Activated CD8-positive, alpha-beta memory T cell treated with anti-CD3 and anti-CD28 coated beads, Interleukin-2, amount 10 ng/mL, durations not matched to agents 7 days and 5 days (primary cell): ENCODE data around the gene TXK. TPM values are rescaled to one million over a fixed set of nuclear protein-coding genes. Genes with fewer than 3 reads are reported as not detected.

ENCODE experiments used
- ATAC-seq: fragments of 150-1000 bp; cut with Tn5 transposase; one replicate; pipeline ENCODE4 v1.10.0; 2021; ENCODE audit warnings: moderate library complexity
- CTCF ChIA-PET: fragments of 350-600 bp; sonication (Branson Sonifier 250); formaldehyde crosslinking; loops from one replicate; lab custom pipeline; 2021; ENCODE audit warnings: antibody characterized with exemption; lab: Charles Lee
- DNase-seq: peaks from one replicate; pipeline ENCODE4 v3.0.0-alpha.2; 2020
- H3K27ac Mint-ChIP-seq: one replicate; pipeline ENCODE4 v1.8.0; 2021; ENCODE audit warnings: mild to moderate bottlenecking, mixed read lengths
- H3K27me3 Mint-ChIP-seq: one replicate; pipeline ENCODE4 v1.8.0; 2021; ENCODE audit warnings: mixed read lengths
- H3K36me3 Mint-ChIP-seq: one replicate; pipeline ENCODE4 v1.8.0; 2021; ENCODE audit warnings: mild to moderate bottlenecking, mixed read lengths
- H3K4me1 Mint-ChIP-seq: one replicate; pipeline ENCODE4 v1.8.0; 2021; ENCODE audit warnings: mixed read lengths
- H3K4me3 Mint-ChIP-seq: one replicate; pipeline ENCODE4 v1.8.0; 2021; ENCODE audit warnings: mild to moderate bottlenecking, moderate library complexity, mixed read lengths
- H3K9me3 Mint-ChIP-seq: one replicate; pipeline ENCODE4 v1.8.0; 2022; ENCODE audit warnings: low read depth, mixed read lengths
- total RNA-seq, 2 experiments: library from RNA; stranded (reverse); gene quantifications; one replicate each; pipeline ENCODE4 v1.2.3, GENCODE V29; 2021

TXK gene
- total RNA-seq, 2 experiments from 2014 or later = 21.2 to 24.0 TPM

DNA sequence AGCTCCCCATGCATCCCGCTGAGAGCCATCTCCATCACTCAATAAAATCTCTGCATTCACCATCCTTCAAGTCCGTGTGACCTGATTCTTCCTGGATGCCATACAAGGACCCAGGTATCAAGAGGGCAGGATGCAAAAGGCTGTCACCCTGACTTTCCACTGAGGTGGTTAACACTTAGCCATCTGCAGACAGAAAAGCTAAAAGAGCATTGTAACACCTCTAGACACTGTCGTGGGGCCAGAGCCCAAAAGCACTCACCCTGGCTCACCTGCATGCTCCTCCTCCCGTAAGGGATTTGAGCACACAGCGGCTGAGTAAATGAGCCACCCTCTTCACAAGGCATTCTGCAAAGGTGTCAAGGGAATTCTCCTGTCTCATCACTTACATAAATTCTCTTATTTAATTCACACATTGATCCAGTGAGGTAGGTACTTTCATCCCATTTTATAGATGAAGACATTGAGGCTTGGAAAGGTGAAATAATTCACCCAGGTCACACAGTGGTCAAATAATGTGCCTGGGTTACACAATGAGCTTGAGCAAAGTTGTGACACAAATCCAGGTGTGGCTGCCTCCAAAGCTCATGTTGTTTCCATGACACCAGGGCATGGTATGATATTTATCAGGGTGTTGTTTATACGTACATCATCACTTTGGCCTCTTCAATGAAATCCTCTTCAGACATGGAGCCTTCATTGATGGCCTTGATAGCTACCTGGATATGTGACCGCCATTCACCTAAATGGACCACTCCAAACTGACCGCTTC is 48.0 kb downstream of the TXK start:
- no peaks in the 10 kb centered on the region for H3K27me3 Mint-ChIP-seq
- no peak for DNase-seq
- no peak overlapping the region for H3K4me3 Mint-ChIP-seq
- H3K27ac Mint-ChIP-seq = no peak overlapping the region
- no peaks in the 10 kb centered on the region for H3K4me1 Mint-ChIP-seq
- ATAC-seq = no peak
- CTCF ChIA-PET = interaction anchor here (0.7 to 2.6 kb wide), 3 partner anchors 41 to 67 kb away, joined by 3 to 19 read pairs (median 3); no protein-coding TSS in a partner anchor
- H3K36me3 Mint-ChIP-seq = peaks cover 12% of the 10 kb centered on the region
- no peaks in the 10 kb centered on the region for H3K9me3 Mint-ChIP-seq

DNA sequence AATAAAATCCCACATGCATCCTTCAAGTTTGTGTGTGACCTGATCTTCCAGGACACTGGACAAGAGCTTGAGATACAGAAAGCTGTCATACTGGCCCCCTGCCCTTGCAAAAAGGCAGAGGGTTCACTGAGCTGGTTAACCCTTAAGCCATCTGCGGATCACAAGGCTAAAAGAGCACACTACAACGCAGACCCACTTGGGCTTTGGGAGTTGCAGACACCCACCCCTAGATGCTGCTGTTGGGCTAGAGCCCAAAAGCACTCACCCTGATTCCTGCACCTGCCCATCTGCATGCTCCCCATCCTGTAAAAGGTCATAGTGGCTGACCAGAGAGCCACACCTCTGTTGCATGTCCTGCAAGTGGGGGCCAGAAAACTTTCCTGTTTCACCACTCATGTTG is 51.1 kb downstream of the TXK start:
- DNase-seq (no peak), ATAC-seq (no peak)
- Mint-ChIP-seq H3K36me3 (peaks cover 18% of the 10 kb centered on the region), H3K9me3 (no peaks in the 10 kb centered on the region), H3K27ac (no peak overlapping the region), H3K4me3 (no peak overlapping the region), H3K27me3 (no peaks in the 10 kb centered on the region), H3K4me1 (peaks cover 6% of the 10 kb centered on the region)
- CTCF ChIA-PET = no interaction called here

DNA sequence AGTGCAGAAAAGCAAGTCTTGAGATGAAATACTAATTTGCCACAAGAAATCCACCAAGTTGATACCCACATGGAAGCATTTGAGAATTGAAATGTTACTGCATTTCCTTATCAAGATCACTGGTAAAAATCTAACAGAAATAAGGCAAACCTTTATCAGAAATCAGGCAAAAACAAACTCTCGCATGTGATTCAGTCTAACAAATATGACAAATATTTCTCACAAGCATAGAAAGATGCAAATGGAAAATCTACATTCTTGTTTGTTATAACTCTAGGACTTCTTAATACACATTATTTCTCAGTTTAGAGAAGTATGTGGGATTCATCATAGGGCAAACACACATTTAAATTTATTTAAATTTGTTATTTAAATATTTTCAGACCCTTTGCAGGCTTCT is 52.9 kb downstream of the TXK start:
- no peak overlapping the region for H3K4me3 Mint-ChIP-seq
- CTCF ChIA-PET = no interaction called here
- H3K36me3 Mint-ChIP-seq = peaks cover 17% of the 10 kb centered on the region
- H3K27ac Mint-ChIP-seq = no peak overlapping the region
- DNase-seq = no peak
- peaks cover 6% of the 10 kb centered on the region for H3K4me1 Mint-ChIP-seq
- H3K27me3 Mint-ChIP-seq = no peaks in the 10 kb centered on the region
- no peak for ATAC-seq
- no peaks in the 10 kb centered on the region for H3K9me3 Mint-ChIP-seq

DNA sequence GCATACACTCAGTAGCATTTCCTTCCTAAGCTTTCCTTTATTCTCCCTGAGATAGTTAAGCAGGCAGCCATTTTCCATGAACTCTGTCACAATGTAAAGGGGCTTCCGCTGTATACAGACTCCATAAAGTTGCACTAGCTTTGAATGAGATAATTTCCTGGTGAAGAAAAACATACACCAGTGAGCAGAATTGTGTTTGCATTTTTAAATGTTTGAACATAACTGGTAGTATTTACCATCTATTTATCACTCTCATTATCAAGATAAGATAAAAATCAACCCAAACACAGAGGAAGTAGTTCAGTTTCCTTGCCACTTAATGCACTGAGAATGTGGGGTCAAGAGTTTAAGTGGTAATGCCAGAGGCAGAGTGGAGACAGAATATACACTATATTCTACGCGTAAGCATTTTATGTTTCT is 54.1 kb downstream of the TXK start:
- no peaks in the 10 kb centered on the region for H3K9me3 Mint-ChIP-seq
- no peak for ATAC-seq
- CTCF ChIA-PET = no interaction called here
- H3K4me3 Mint-ChIP-seq = no peak overlapping the region
- no peak overlapping the region for H3K27ac Mint-ChIP-seq
- peaks cover 16% of the 10 kb centered on the region for H3K36me3 Mint-ChIP-seq
- H3K4me1 Mint-ChIP-seq = peaks cover 6% of the 10 kb centered on the region
- no peak for DNase-seq
- no peaks in the 10 kb centered on the region for H3K27me3 Mint-ChIP-seq

DNA sequence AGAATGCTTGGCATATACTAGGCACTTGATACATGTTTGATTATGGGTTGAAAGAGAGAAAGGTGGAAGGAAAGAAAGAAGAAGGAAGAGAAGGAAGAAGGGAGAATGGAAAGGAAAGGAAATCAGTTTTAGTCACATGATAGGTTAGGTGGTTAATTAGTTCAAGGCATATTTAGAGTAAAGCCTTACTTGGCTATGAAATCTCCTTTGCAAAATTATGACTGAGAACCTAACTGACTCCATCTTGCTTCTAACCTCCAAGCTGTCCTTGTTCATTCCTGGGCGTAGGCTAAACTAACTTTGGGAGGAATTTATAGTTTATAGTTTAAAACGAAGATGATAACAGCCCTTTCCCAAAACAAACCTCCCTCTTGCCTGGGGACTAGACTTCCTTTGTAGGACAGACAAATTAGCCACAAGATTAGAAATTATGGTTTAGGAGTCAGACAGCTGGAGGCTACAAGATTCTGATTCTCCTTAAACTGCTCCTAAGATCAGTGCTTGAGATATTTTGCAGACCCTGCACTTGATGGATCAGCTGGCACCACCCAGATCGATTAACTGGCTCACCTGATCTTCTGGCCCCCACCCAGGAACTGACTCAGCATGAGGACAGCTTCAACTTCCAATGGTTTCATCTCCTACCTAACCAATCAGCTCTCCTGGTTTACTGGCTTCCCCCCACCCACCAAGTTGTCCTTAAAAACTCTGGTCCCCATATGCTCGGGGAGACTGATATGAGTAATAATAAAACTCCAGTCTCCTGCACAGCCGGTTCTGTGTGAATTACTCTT is 55.0 kb downstream of the TXK start:
- CTCF ChIA-PET = no interaction called here
- Mint-ChIP-seq H3K4me3 (no peak overlapping the region), H3K9me3 (no peaks in the 10 kb centered on the region), H3K27me3 (no peaks in the 10 kb centered on the region), H3K27ac (no peak overlapping the region), H3K4me1 (peaks cover 6% of the 10 kb centered on the region), H3K36me3 (peaks cover 20% of the 10 kb centered on the region)
- ATAC-seq (no peak), DNase-seq (no peak)

DNA sequence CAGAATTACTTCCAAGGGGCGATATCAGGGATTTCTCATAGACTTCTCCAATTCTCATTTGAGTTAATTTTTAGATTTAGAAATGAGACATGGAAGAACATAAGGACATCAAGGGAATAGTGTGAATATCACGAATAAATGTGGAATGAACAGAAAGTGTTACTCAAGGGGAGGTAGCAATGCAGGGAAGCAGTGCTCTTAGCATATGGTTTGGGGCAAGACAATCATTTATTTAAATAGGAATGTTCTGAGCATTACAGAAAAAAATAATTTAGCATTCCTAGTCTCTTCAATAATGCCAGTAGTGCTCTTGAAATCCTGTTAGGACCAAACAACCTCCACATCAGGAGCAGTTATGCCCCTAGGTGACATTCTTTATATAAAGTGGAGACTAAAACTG is 55.6 kb downstream of the TXK start:
- Mint-ChIP-seq H3K27ac (no peak overlapping the region), H3K9me3 (no peaks in the 10 kb centered on the region), H3K27me3 (no peaks in the 10 kb centered on the region), H3K36me3 (peaks cover 20% of the 10 kb centered on the region), H3K4me1 (peaks cover 6% of the 10 kb centered on the region), H3K4me3 (no peak overlapping the region)
- no peak for DNase-seq
- CTCF ChIA-PET = no interaction called here
- no peak for ATAC-seq

DNA sequence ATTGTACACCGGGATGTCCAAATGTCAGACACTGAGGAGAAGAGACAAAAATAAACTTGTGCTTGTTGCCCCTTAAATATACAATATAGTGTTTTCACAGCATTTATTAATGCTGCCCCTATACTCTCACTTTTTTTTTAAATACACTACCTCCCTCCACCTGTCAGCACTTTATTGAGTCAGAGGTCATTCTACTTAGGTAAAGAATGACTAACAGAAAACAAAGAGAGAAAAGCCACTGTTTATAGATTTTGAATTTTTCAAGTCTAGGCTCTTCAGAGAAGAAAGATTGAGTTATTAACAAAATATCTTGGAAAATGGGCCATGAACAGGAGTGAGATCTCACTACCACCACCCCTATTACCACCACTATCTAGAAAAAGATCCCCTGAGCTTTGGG is 59.4 kb downstream of the TXK start:
- no peak for DNase-seq
- Mint-ChIP-seq H3K27me3 (no peaks in the 10 kb centered on the region), H3K4me1 (no peaks in the 10 kb centered on the region), H3K27ac (no peak overlapping the region), H3K9me3 (no peaks in the 10 kb centered on the region), H3K4me3 (no peak overlapping the region), H3K36me3 (peaks cover 23% of the 10 kb centered on the region)
- CTCF ChIA-PET = no interaction called here
- no peak for ATAC-seq

DNA sequence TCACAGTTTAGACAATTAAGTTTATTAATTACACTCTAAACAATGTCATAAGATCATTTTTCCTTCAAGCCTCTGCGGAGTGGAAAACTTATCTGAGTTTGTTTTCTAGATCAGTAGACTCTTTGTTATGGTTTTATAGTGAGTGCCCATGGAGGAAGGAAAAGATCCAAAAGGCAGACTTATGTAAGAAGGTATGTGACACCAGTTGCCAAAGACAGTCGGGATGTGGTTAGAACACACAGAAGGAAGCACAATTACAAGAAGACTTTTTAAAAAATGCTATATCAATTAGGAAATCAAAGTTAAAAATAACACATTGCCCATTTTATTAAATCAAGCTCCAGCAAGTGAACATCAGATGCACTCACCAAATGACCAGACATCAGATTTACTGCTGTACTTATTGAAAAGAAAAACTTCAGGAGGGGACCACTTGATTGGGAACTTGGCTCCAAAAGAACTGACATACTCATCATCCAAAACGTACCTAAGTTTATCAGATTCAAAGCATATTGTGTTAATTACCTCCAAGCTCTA is 60.4 kb downstream of the TXK start:
- CTCF ChIA-PET = no interaction called here
- H3K36me3 Mint-ChIP-seq = peaks cover 24% of the 10 kb centered on the region
- H3K4me3 Mint-ChIP-seq = no peak overlapping the region
- no peaks in the 10 kb centered on the region for H3K27me3 Mint-ChIP-seq
- H3K27ac Mint-ChIP-seq = no peak overlapping the region
- no peaks in the 10 kb centered on the region for H3K4me1 Mint-ChIP-seq
- DNase-seq = no peak
- ATAC-seq = no peak
- no peaks in the 10 kb centered on the region for H3K9me3 Mint-ChIP-seq

DNA sequence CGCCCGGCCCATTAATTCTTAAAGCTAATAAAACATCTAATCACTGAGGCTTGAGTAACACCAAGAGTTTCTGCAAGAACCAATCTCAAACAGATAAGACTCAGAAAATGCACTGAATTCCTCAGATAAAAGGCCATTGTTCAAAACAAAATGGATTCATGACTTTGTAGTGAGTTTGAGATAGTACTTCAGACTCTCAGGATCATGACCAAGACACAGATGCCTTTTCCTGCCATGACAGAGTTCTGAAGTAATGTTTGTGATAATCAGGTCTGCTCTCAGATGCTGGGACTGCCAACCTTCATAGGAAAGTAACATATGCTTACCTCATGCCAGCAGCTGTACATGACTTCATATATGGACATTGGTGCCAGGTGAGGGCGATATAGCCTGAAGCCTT is 62.9 kb downstream of the TXK start:
- ATAC-seq (no peak), DNase-seq (no peak)
- H3K9me3 Mint-ChIP-seq = no peaks in the 10 kb centered on the region
- H3K27ac Mint-ChIP-seq = no peak overlapping the region
- H3K27me3 Mint-ChIP-seq = no peaks in the 10 kb centered on the region
- CTCF ChIA-PET = no interaction called here
- no peaks in the 10 kb centered on the region for H3K4me1 Mint-ChIP-seq
- peaks cover 38% of the 10 kb centered on the region for H3K36me3 Mint-ChIP-seq
- no peak overlapping the region for H3K4me3 Mint-ChIP-seq

DNA sequence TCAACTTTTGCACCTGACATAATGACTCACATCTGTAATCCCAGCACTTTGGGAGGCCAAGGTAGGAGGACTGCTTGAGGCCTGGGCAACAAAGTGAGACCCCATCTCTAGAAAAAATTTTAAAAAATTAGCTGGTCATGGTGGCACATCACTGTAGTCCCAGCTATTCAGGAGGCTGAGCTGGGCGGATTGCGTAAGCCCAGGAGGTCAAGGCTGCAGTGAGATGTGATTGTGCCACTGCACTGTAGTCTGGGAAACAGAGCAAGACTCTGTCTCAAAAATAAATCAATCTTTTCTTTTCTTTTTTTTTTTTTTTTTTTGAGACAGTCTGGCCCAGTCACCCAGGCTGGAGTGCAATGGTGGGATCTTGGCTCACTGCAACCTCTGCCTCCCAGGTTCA is 65.0 kb downstream of the TXK start:
- Mint-ChIP-seq H3K9me3 (no peaks in the 10 kb centered on the region), H3K4me3 (no peak overlapping the region), H3K27me3 (no peaks in the 10 kb centered on the region), H3K4me1 (peaks cover 11% of the 10 kb centered on the region), H3K36me3 (peaks cover 39% of the 10 kb centered on the region), H3K27ac (no peak overlapping the region)
- CTCF ChIA-PET = no interaction called here
- DNase-seq (no peak), ATAC-seq (no peak)

DNA sequence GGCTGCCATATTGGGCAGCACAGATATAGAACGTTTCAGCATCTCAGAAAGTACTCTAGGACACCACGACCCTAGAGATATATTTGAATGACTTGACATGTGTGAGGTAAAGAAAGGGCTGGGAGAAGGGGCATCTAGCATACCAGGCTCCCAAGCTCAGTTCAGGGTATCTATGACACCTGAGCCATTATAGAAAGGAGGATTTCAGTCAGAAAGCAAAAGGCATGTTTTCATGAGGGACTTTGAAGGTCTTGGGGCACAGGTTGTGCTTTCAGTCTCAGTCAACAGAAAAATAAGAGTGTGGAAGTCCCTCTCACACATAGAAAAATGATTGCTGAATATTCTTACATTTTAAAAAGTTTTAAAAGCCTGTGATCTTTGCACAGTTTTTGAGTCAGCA is 65.9 kb downstream of the TXK start:
- ATAC-seq (no peak), DNase-seq (no peak)
- CTCF ChIA-PET = no interaction called here
- Mint-ChIP-seq H3K4me3 (no peak overlapping the region), H3K9me3 (no peaks in the 10 kb centered on the region), H3K36me3 (peaks cover 37% of the 10 kb centered on the region), H3K27me3 (no peaks in the 10 kb centered on the region), H3K4me1 (peaks cover 11% of the 10 kb centered on the region), H3K27ac (no peak overlapping the region)

DNA sequence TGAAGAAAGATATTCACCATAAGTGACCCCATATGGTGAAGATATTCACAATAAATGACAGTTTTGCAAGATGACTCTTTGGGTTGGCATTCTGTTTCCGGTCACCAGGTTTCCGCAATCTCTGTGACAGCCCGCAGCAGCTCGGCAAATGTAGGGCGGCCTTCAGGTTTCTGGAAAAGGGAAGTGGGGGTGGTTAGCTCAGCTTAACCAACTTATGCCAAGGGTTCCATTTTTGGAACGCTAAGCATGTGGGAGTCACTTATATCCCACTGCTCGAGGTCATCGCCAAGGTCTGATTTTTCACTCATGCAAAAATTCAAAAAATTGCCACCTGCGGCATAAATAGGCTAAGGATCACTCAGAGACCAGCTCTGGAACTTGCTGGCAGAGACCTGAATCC is 66.5 kb downstream of the TXK start:
- H3K27ac Mint-ChIP-seq = no peak overlapping the region
- H3K36me3 Mint-ChIP-seq = peaks cover 37% of the 10 kb centered on the region
- DNase-seq (no peak), ATAC-seq (no peak)
- no peaks in the 10 kb centered on the region for H3K27me3 Mint-ChIP-seq
- no peak overlapping the region for H3K4me3 Mint-ChIP-seq
- H3K9me3 Mint-ChIP-seq = no peaks in the 10 kb centered on the region
- CTCF ChIA-PET = no interaction called here
- H3K4me1 Mint-ChIP-seq = peaks cover 11% of the 10 kb centered on the region

DNA sequence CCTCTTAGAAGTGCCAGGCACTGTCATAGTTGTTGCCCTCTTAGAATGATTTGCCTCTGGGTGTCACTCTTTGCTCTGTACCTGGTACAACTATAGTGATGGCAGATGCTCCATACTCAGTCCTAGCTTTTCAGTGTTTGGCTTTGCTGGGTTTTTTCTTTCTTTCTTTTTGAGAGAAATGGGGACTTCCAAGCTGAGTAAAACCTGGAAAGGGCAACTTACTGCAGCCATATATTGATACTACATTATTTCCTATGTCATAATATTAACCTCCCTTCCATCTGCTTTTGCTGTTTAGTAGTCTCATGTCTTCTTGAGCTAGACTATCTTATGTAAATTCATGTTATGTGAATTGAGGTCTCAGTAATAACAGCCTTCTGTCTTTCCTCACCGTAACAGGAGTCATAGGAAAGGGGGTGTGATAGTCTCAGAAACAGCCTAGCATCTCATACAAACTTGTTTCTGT is 68.4 kb downstream of the TXK start:
- Mint-ChIP-seq H3K9me3 (no peaks in the 10 kb centered on the region), H3K27me3 (no peaks in the 10 kb centered on the region), H3K4me1 (peaks cover 11% of the 10 kb centered on the region), H3K27ac (no peak overlapping the region), H3K4me3 (no peak overlapping the region), H3K36me3 (peaks cover 32% of the 10 kb centered on the region)
- CTCF ChIA-PET = interaction anchor here (2.0 kb wide), 1 partner anchor 31 kb away, joined by 6 read pairs; no protein-coding TSS in a partner anchor
- no peak for DNase-seq
- ATAC-seq = no peak

DNA sequence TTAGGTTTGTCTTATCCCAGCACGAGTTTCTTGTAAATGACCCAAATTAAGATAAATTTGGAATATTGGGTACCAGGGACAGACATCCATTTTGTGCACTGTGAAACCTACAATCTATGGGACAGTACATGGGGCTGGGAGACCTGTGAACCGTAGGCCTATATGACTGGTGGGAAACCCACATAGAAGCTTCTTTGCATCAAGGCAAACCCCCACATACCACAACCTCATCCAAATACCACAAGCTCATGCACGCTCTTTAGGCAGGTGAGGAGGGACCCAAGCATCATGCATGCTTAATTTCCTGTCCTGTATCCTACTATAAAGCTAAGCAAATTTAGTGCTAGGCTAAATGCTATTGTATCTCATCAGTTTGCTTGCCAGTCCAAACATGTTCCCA is 69.7 kb downstream of the TXK start:
- CTCF ChIA-PET = no interaction called here
- Mint-ChIP-seq H3K27ac (no peak overlapping the region), H3K9me3 (peaks cover 4% of the 10 kb centered on the region), H3K4me1 (peaks cover 11% of the 10 kb centered on the region), H3K27me3 (peaks cover 4% of the 10 kb centered on the region), H3K36me3 (peaks cover 28% of the 10 kb centered on the region), H3K4me3 (no peak overlapping the region)
- DNase-seq (no peak), ATAC-seq (no peak)
